B cell (primary cell): ENCODE measurements around the gene CHD6. TPM values are rescaled to one million over a fixed set of nuclear protein-coding genes. Genes with fewer than 3 reads are reported as not detected.

Experiments used
- ATAC-seq: fragments of 200-7000 bp; cut with Tn5 transposase; one replicate; pipeline ENCODE4 v1.10.0; 2021; ENCODE audit warnings: low read depth, mild to moderate bottlenecking, moderate number of reproducible peaks, moderate library complexity
- CTCF ChIA-PET: fragments of 350-600 bp; sonication (Branson Sonifier 250); formaldehyde crosslinking; loops from one replicate; lab custom pipeline; 2021; ENCODE audit warnings: antibody characterized with exemption, inconsistent platforms; lab: Charles Lee
- POLR2A ChIA-PET: fragments of 350-600 bp; sonication (Branson Sonifier 250); formaldehyde crosslinking; loops from one replicate; lab custom pipeline; 2021; ENCODE audit warnings: antibody characterized with exemption; lab: Charles Lee
- DNase-seq: peaks from one replicate; pipeline ENCODE4 v3.0.0; 2013
- H2AFZ ChIP-seq: 2 replicates; pipeline ENCODE4 v1.6.1; 2012; ENCODE audit warnings: mild to moderate bottlenecking, low read depth, low read length; ENCODE audit not compliant: insufficient read depth, poor library complexity, severe bottlenecking
- H3K27ac ChIP-seq, 2 donors: 1 replicate in 1 of 2; 2 replicates in 1 of 2; pipeline ENCODE4 v1.5.1; 2012 to 2013; ENCODE audit warnings: low read length in 2 of 2, mild to moderate bottlenecking in 2 of 2, moderate library complexity in 1 of 2
- H3K27me3 ChIP-seq, 4 experiments: fragments of 200-600 bp in 1 of 4; sonication (generic) in 1 of 4; replicated peaks in 1 of 4; 1 replicate in 2 of 4; 2 replicates in 2 of 4; pipeline versions ENCODE4 v1.6.1 to v1.7.0; 2013 to 2016; ENCODE audit warnings: low read length in 3 of 4, mild to moderate bottlenecking in 2 of 4, mixed read lengths in 1 of 4, moderate library complexity in 1 of 4; ENCODE audit not compliant: insufficient read depth in 4 of 4, control insufficient read depth in 3 of 4; ENCODE audit errors: control extremely low read depth in 1 of 4
- H3K36me3 ChIP-seq, 2 experiments: replicated peaks in 1 of 2; 1 replicate in 1 of 2; 2 replicates in 1 of 2; pipeline versions ENCODE4 v1.6.1 to v1.7.1; 2013; ENCODE audit warnings: low read length in 1 of 2; ENCODE audit not compliant: insufficient read depth in 2 of 2, control insufficient read depth in 1 of 2; ENCODE audit errors: control extremely low read depth in 1 of 2, extremely low read depth in 1 of 2
- H3K4me1 ChIP-seq, 2 donors: fragments of 200-600 bp in 1 of 2; sonication (generic) in 1 of 2; 1 replicate in 1 of 2; 2 replicates in 1 of 2; pipeline versions ENCODE4 v1.5.1 to v1.6.1; 2013 to 2017; ENCODE audit warnings: low read length in 2 of 2; ENCODE audit not compliant: control insufficient read depth in 2 of 2, insufficient read depth in 2 of 2
- H3K4me2 ChIP-seq: replicated peaks from 2 replicates; pipeline ENCODE3; 2012; ENCODE audit warnings: mild to moderate bottlenecking, low read depth, low read length; ENCODE audit not compliant: poor library complexity, severe bottlenecking
- H3K4me3 ChIP-seq, 5 experiments: fragments of 200-600 bp in 1 of 5; sonication (generic) in 1 of 5; 1 replicate in 3 of 5; 2 replicates in 2 of 5; pipeline versions ENCODE4 v1.5.1 to v1.7.0; 2011 to 2016; ENCODE audit warnings: low read length in 4 of 5, mild to moderate bottlenecking in 4 of 5, low read depth in 2 of 5, control low read depth in 1 of 5, moderate library complexity in 1 of 5; ENCODE audit not compliant: insufficient read depth in 1 of 5; ENCODE audit errors: control extremely low read depth in 1 of 5, extremely low read depth in 1 of 5
- H3K79me2 ChIP-seq: fragments of 200-600 bp; sonication (generic); one replicate; pipeline ENCODE4 v1.6.0; 2016; ENCODE audit warnings: low read length; ENCODE audit not compliant: control insufficient read depth, insufficient read depth
- H3K9ac ChIP-seq: fragments of 200-600 bp; sonication (generic); 2 replicates; pipeline ENCODE4 v1.6.1; 2017; ENCODE audit warnings: mild to moderate bottlenecking, low read length, moderate library complexity
- H3K9me3 ChIP-seq, 3 donors: one replicate each; pipeline versions ENCODE4 v1.6.1 to v1.7.1; 2013; ENCODE audit warnings: low read length in 2 of 3; ENCODE audit not compliant: control insufficient read depth in 2 of 3, insufficient read depth in 1 of 3; ENCODE audit errors: control extremely low read depth in 1 of 3
- H4K20me1 ChIP-seq: 2 replicates; pipeline ENCODE4 v1.6.0; 2012; ENCODE audit warnings: mild to moderate bottlenecking, low read length; ENCODE audit not compliant: insufficient read depth, control insufficient read depth, poor library complexity, severe bottlenecking
- H3K27ac Mint-ChIP-seq: one replicate; pipeline ENCODE4 v1.8.0; 2021; ENCODE audit warnings: mixed read lengths
- H3K27me3 Mint-ChIP-seq: one replicate; pipeline ENCODE4 v1.8.0; 2021; ENCODE audit warnings: mixed read lengths
- H3K4me1 Mint-ChIP-seq: one replicate; pipeline ENCODE4 v1.8.0; 2021; ENCODE audit warnings: mixed read lengths
- H3K4me3 Mint-ChIP-seq: one replicate; pipeline ENCODE4 v1.8.0; 2021; ENCODE audit warnings: mixed read lengths
- H3K9me3 Mint-ChIP-seq: one replicate; pipeline ENCODE4 v1.8.0; 2022; ENCODE audit warnings: mixed read lengths; ENCODE audit not compliant: insufficient read depth
- EZH2 ChIP-seq: IDR thresholded peaks from 2 replicates; pipeline ENCODE4 v1.6.1; 2012; ENCODE audit warnings: borderline replicate concordance, low read depth, mild to moderate bottlenecking, moderate library complexity, low read length; ENCODE audit not compliant: insufficient read depth, poor library complexity, severe bottlenecking
- WGBS: methylation state at CpG from one replicate; pipeline ENCODE4 v1.1.5; 2013; ENCODE audit warnings: missing lambda C conversion rate; ENCODE audit not compliant: insufficient coverage; 5-methylcytosine and 5-hydroxymethylcytosine counted together
- intact Hi-C: fragments of 100-400 bp; cut with micrococcal nuclease; formaldehyde crosslinking; loops from one replicate; pipeline ENCODE4 v1.10.0; 2022
- polyA plus RNA-seq: library from polyadenylated mRNA; depleted of rRNA; stranded (reverse); fragments of >200 nt; gene quantifications from 2 replicates; pipeline ENCODE4 v1.2.3, GENCODE V29; 2012
- total RNA-seq, 2 donors: library from RNA; stranded (reverse); fragments of 120-200 nt in 1 of 2; gene quantifications; 1 replicate in 1 of 2; 2 replicates in 1 of 2; pipeline versions ENCODE4 v1.2.3 to v1.2.4, GENCODE V29; 2013 to 2022
- TF ChIP-seq, protein P1 (sequence below): fragments of 200-600 bp; IDR thresholded peaks from one replicate; pipeline ENCODE4 v1.8.0; 2022; ENCODE audit warnings: antibody characterized with exemption, mild to moderate bottlenecking

CHD6 gene
- total and polyA plus RNA-seq, 2 donors (not counting 1 experiment from before 2014, with no cell fraction given): 10.3 to 117 TPM

DNA sequence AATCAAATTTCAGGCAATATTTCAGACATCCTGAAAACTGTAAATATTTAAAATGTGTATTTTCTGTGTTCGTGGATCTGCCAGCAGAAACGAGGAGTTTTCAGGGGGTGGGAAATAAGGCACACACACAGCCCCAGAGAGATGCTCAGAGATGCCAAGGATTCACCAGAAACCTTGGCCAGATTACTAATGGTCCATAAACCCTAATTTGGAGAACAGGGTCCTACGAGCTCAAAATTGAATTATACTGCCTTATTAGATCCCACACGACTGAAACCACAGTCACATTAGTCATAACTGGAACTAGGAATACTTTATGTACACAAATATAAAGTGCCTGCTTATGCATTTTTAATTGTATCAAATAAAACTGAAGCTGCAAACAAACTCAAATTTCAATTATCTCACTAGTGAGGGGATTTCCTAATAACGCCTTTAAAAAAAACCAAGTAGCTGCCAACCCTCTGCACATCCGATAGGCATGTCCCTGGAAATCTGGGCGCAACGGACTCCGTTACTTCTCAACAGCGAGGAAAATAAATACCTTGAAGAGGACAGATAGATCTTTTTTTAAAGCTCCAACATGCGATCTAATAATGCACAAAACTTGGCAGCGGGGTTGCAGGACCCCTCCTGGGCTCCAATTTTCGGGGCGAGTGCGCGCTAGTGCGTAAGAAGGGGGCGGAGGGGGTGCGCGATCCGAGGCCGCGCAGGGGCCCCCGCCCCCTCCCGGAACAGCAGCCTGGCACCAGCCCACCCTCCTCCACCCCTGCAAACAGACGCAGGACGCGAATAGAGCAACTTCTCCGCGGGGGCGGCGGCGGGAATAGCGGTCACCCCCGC is 897 bp downstream of the CHD6 start:
- no peaks in the 10 kb centered on the region for H3K27me3 ChIP-seq
- no peaks in the 10 kb centered on the region for H3K27me3 Mint-ChIP-seq
- POLR2A ChIA-PET: interaction anchor here (3.6 kb wide), 1 partner anchor 76 kb away, joined by 25 read pairs; no protein-coding TSS in a partner anchor
- peak overlapping the region; percentile 51 to 83 (median 64) for H3K4me3 ChIP-seq
- H3K9me3 ChIP-seq: no peaks in the 10 kb centered on the region
- H3K36me3 ChIP-seq: no peaks in the 10 kb centered on the region
- peak overlapping the region; percentile 97 for H3K4me3 Mint-ChIP-seq
- 8% methylated on average over 19 of the region's 35 CpGs for WGBS
- no peaks in the 10 kb centered on the region for H3K9me3 Mint-ChIP-seq
- H3K4me1 Mint-ChIP-seq: peaks cover 43% of the 10 kb centered on the region
- no peak overlapping the region for H3K27ac ChIP-seq
- peaks cover 51% of the 10 kb centered on the region for H3K79me2 ChIP-seq
- H3K27ac Mint-ChIP-seq: peak overlapping the region; percentile 94
- ATAC-seq (no peak), DNase-seq (peak; percentile 60)
- CTCF ChIA-PET: interaction anchor here (1.0 to 1.1 kb wide), 2 partner anchors 76 kb away, joined by 3 to 8 read pairs; no protein-coding TSS in a partner anchor
- peak overlapping the region; percentile 87 for H3K4me2 ChIP-seq
- intact Hi-C loops: loop anchor here (5.0 kb wide), 2 partner anchors 300 to 1840 kb away; partner anchors contain the start of genes SRSF6 and ZHX3
- peaks cover 29% of the 10 kb centered on the region for H4K20me1 ChIP-seq
- no peak for TF ChIP-seq EZH2
- H3K9ac ChIP-seq: peak overlapping the region; percentile 68
- peaks cover 19 to 22% of the 10 kb centered on the region in 2 donors for H3K4me1 ChIP-seq
- H2AFZ ChIP-seq: peak overlapping the region; percentile 48

DNA sequence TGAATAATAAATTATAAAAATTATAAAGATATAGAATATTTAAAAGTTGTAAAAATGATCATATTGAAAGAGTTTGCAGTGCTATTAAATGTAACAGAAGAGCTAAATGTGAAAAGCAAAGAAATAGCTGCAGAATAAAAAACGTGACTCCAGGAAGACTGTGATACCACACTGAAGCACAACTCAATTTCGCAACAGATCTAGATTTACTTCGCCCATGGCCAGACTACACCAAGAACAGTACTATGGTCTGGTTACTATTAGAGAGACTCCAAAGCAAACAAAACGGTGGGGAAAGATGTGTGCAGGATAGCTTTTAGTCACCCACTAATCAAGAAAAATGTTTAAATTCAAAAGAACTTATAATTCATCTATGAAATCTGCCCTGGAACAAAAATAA is 1.9 kb downstream of the CHD6 start:
- Histone ChIP-seq H3K79me2 (peaks cover 62% of the 10 kb centered on the region), H3K9me3 (no peaks in the 10 kb centered on the region), H3K27ac (no peak overlapping the region), H3K36me3 (no peaks in the 10 kb centered on the region), H3K4me2 (peak overlapping the region; percentile 87), H3K9ac (no peak overlapping the region), H3K27me3 (no peaks in the 10 kb centered on the region), H4K20me1 (peaks cover 32% of the 10 kb centered on the region), H2AFZ (no peak overlapping the region), H3K4me1 (peaks cover 19 to 22% of the 10 kb centered on the region in 2 donors), H3K4me3 (no peak overlapping the region)
- ATAC-seq (no peak), DNase-seq (no peak)
- H3K9me3 Mint-ChIP-seq: no peaks in the 10 kb centered on the region
- ChIA-PET POLR2A (no interaction called here), CTCF (no interaction called here)
- WGBS: 40% methylated on average over 1 of the region's 4 CpGs
- TF ChIP-seq, protein P1, sequence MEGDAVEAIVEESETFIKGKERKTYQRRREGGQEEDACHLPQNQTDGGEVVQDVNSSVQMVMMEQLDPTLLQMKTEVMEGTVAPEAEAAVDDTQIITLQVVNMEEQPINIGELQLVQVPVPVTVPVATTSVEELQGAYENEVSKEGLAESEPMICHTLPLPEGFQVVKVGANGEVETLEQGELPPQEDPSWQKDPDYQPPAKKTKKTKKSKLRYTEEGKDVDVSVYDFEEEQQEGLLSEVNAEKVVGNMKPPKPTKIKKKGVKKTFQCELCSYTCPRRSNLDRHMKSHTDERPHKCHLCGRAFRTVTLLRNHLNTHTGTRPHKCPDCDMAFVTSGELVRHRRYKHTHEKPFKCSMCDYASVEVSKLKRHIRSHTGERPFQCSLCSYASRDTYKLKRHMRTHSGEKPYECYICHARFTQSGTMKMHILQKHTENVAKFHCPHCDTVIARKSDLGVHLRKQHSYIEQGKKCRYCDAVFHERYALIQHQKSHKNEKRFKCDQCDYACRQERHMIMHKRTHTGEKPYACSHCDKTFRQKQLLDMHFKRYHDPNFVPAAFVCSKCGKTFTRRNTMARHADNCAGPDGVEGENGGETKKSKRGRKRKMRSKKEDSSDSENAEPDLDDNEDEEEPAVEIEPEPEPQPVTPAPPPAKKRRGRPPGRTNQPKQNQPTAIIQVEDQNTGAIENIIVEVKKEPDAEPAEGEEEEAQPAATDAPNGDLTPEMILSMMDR: no peak
- no peak for TF ChIP-seq EZH2
- intact Hi-C loops: loop anchor here (5.0 kb wide), 2 partner anchors 299 to 1841 kb away; partner anchors contain the start of genes SRSF6 and ZHX3
- peak overlapping the region; percentile 97 for H3K4me3 Mint-ChIP-seq
- no peaks in the 10 kb centered on the region for H3K27me3 Mint-ChIP-seq
- peaks cover 51% of the 10 kb centered on the region for H3K4me1 Mint-ChIP-seq
- H3K27ac Mint-ChIP-seq: no peak overlapping the region
